GM21723 (cell line): Measurements from ENCODE around the gene ST14.
A peak's percentile ranks its signal among the peaks of the same experiment; 100 is the strongest.
"Not testable (repeated sequence)": the region's sequence is repeated elsewhere in the genome, so short reads cannot be mapped to it uniquely, and the experiment has no call there.

Experiments used
- ATAC-seq: cut with Tn5 transposase; IDR thresholded peaks from one replicate; pipeline ENCODE4 v1.9.1; 2021; ENCODE audit warnings: mild to moderate bottlenecking, moderate library complexity; ENCODE audit not compliant: unreplicated experiment

The ST14 gene

GRCh38 chr11:130163346-130164220 lies 4.0 kb downstream of the ST14 start:
- no peak for ATAC-seq

- ATAC-seq: no peak
These were observed 4.6 kb downstream of the ST14 start for GRCh38 chr11:130164221-130164570.

- no peak for ATAC-seq
These were observed 6.2 kb downstream of the ST14 start for GRCh38 chr11:130165601-130166456.

GRCh38 chr11:130166457-130166784 lies 6.8 kb downstream of the ST14 start:
- no peak for ATAC-seq

GRCh38 chr11:130167146-130167545 lies 7.6 kb downstream of the ST14 start:
- ATAC-seq: no peak

GRCh38 chr11:130168105-130168504 lies 8.5 kb downstream of the ST14 start:
- no peak for ATAC-seq

GRCh38 chr11:130170345-130170744 lies 10.8 kb downstream of the ST14 start:
- no peak for ATAC-seq

- ATAC-seq: no peak
These were observed 12.0 kb downstream of the ST14 start for GRCh38 chr11:130171534-130171933.

GRCh38 chr11:130172001-130172400 lies 12.4 kb downstream of the ST14 start:
- ATAC-seq: not testable (repeated sequence)

GRCh38 chr11:130174642-130175041 lies 15.1 kb downstream of the ST14 start:
- ATAC-seq: no peak

GRCh38 chr11:130175898-130176297 lies 16.3 kb downstream of the ST14 start:
- no peak for ATAC-seq

GRCh38 chr11:130177782-130178181 lies 18.2 kb downstream of the ST14 start:
- ATAC-seq: no peak

- ATAC-seq: no peak
These were observed 19.1 kb downstream of the ST14 start for GRCh38 chr11:130178441-130179339.

GRCh38 chr11:130179396-130180306 lies 20.1 kb downstream of the ST14 start:
- no peak for ATAC-seq

- no peak for ATAC-seq
These were observed 20.9 kb downstream of the ST14 start for GRCh38 chr11:130180491-130180890.

GRCh38 chr11:130180896-130181294 lies 21.3 kb downstream of the ST14 start:
- no peak for ATAC-seq

GRCh38 chr11:130181295-130182272 lies 22.0 kb downstream of the ST14 start:
- peak; percentile 69 for ATAC-seq

- ATAC-seq: no peak
These were observed 24.5 kb downstream of the ST14 start for GRCh38 chr11:130183878-130184610.
